Neural cell (in vitro differentiated cells): ENCODE measurements around the gene MCC. TPM values are rescaled to one million over a fixed set of nuclear protein-coding genes. Genes with fewer than 3 reads are reported as not detected.

Source experiments
- H2AFZ ChIP-seq: fragments of 200-600, 300-800 bp; sonication (generic), shearing (Covaris generic); 2 replicates; pipeline ENCODE4 v1.6.0; 2014; ENCODE audit warnings: low read depth, mild to moderate bottlenecking, antibody characterized with exemption, low read length, moderate library complexity
- H3F3A ChIP-seq: fragments of 200-600 bp; shearing (Covaris generic); 2 replicates; pipeline ENCODE4 v1.6.1; 2016; ENCODE audit warnings: mild to moderate bottlenecking, moderate library complexity, mixed read lengths, antibody characterized with exemption, low read length; ENCODE audit not compliant: insufficient read depth, poor library complexity, severe bottlenecking
- H3K27ac ChIP-seq: fragments of 200-600, 300-800 bp; sonication (generic), shearing (Covaris generic); 2 replicates; pipeline ENCODE4 v1.5.1; 2014; ENCODE audit warnings: mild to moderate bottlenecking, low read length, moderate library complexity
- H3K27me3 ChIP-seq: fragments of 300-800, 200-600 bp; sonication (generic), shearing (Covaris generic); 2 replicates; pipeline ENCODE4 v1.6.0; 2014; ENCODE audit warnings: mild to moderate bottlenecking, low read depth, low read length, moderate library complexity; ENCODE audit not compliant: insufficient read depth
- H3K36me3 ChIP-seq: fragments of 300-800, 200-600 bp; sonication (generic), shearing (Covaris generic); 2 replicates; pipeline ENCODE4 v1.5.1; 2014; ENCODE audit warnings: mild to moderate bottlenecking, antibody characterized with exemption, low read length, moderate library complexity; ENCODE audit not compliant: insufficient read depth
- H3K4me2 ChIP-seq: fragments of 300-800, 200-600 bp; sonication (generic), shearing (Covaris generic); 2 replicates; pipeline ENCODE4 v1.6.0; 2014; ENCODE audit warnings: mild to moderate bottlenecking, low read length
- H3K4me3 ChIP-seq: fragments of 300-800, 200-600 bp; sonication (generic), shearing (Covaris generic); 2 replicates; pipeline ENCODE4 v1.5.1; 2014; ENCODE audit warnings: mild to moderate bottlenecking, low read length, moderate library complexity
- H3K79me2 ChIP-seq: fragments of 200-600 bp; shearing (Covaris generic); replicated peaks from 2 replicates; pipeline ENCODE4 v1.6.0; 2014; ENCODE audit warnings: mild to moderate bottlenecking, low read length, moderate library complexity; ENCODE audit not compliant: insufficient read depth
- H3K9ac ChIP-seq: fragments of 300-800, 200-600 bp; sonication (generic), shearing (Covaris generic); 2 replicates; pipeline ENCODE4 v1.6.1; 2016; ENCODE audit warnings: mild to moderate bottlenecking, low read length, mixed read lengths
- H3K9me2 ChIP-seq: fragments of 200-600 bp; shearing (Covaris generic); 2 replicates; pipeline ENCODE4 v1.6.1; 2016; ENCODE audit warnings: mild to moderate bottlenecking, low read length, mixed read lengths; ENCODE audit not compliant: insufficient read depth
- H3K9me3 ChIP-seq: fragments of 200-600, 300-800 bp; sonication (generic), shearing (Covaris generic); 2 replicates; pipeline ENCODE4 v1.6.1; 2016; ENCODE audit warnings: mild to moderate bottlenecking, mixed run types, low read length, moderate library complexity, mixed read lengths
- H4K20me1 ChIP-seq: fragments of 200-600 bp; shearing (Covaris generic); 2 replicates; pipeline ENCODE4 v1.6.1; 2016; ENCODE audit warnings: mild to moderate bottlenecking, mixed run types; ENCODE audit not compliant: insufficient read depth
- CTCF ChIP-seq: fragments of 450-650 bp; IDR thresholded peaks from 2 replicates; pipeline ENCODE4 v1.5.1; 2014; ENCODE audit warnings: antibody characterized with exemption, mild to moderate bottlenecking, moderate library complexity; ENCODE audit not compliant: poor library complexity, severe bottlenecking
- EP300 ChIP-seq: fragments of 450-650 bp; conservative IDR thresholded peaks from 2 replicates; pipeline ENCODE4 v1.6.1; 2014; ENCODE audit warnings: antibody characterized with exemption, mild to moderate bottlenecking, moderate library complexity; ENCODE audit not compliant: poor library complexity, severe bottlenecking
- EZH2 ChIP-seq: fragments of 200-600, 300-800 bp; shearing (Covaris generic), sonication (generic); IDR thresholded peaks from 2 replicates; pipeline ENCODE4 v1.6.1; 2014; ENCODE audit warnings: antibody characterized with exemption, low read length, borderline replicate concordance, mild to moderate bottlenecking; ENCODE audit not compliant: insufficient read depth, poor library complexity, severe bottlenecking
- MXI1 ChIP-seq: fragments of 450-650 bp; conservative IDR thresholded peaks from 2 replicates; pipeline ENCODE4 v1.6.1; 2014; ENCODE audit warnings: antibody characterized with exemption, mild to moderate bottlenecking; ENCODE audit not compliant: poor library complexity, severe bottlenecking
- POLR2AphosphoS5 ChIP-seq: IDR thresholded peaks from 2 replicates; pipeline ENCODE4 v1.6.1; 2012
- RAD21 ChIP-seq: fragments of 450-650 bp; conservative IDR thresholded peaks from 2 replicates; pipeline ENCODE4 v1.6.1; 2014; ENCODE audit warnings: antibody characterized with exemption, mild to moderate bottlenecking, moderate library complexity
- REST ChIP-seq: IDR thresholded peaks from 2 replicates; pipeline ENCODE4 v1.6.1; 2012; ENCODE audit warnings: borderline replicate concordance
- SMC3 ChIP-seq: fragments of 450-650 bp; conservative IDR thresholded peaks from 2 replicates; pipeline ENCODE4 v1.6.1; 2014; ENCODE audit warnings: antibody characterized with exemption, mild to moderate bottlenecking, moderate library complexity; ENCODE audit not compliant: poor library complexity
- TAF1 ChIP-seq: IDR thresholded peaks from 2 replicates; pipeline ENCODE4 v1.6.1; 2012; ENCODE audit warnings: low read depth
- polyA plus RNA-seq: library from polyadenylated mRNA; depleted of rRNA; stranded (reverse); fragments of >200 nt; gene quantifications from 2 replicates; pipeline ENCODE4 v1.2.3, GENCODE V29; 2014

Gene MCC
- polyA plus RNA-seq, 1 donor from 2014 or later, result 2.2 TPM

GRCh38 chr5:113347572-113347971, 140.7 kb downstream of the MCC start:
- Histone ChIP-seq H3K27ac (no peak overlapping the region), H3K4me2 (no peak overlapping the region), H3K36me3 (no peaks in the 10 kb centered on the region), H3K4me3 (no peak overlapping the region), H3K9ac (no peak overlapping the region), H3K27me3 (no peaks in the 10 kb centered on the region), H3F3A (no peaks in the 10 kb centered on the region), H3K9me2 (no peaks in the 10 kb centered on the region), H3K9me3 (no peaks in the 10 kb centered on the region), H2AFZ (no peak overlapping the region), H3K79me2 (no peaks in the 10 kb centered on the region), H4K20me1 (no peaks in the 10 kb centered on the region)
- TF ChIP-seq EZH2 (no peak), CTCF (no peak), SMC3 (no peak), REST (no peak), RAD21 (no peak)

- Histone ChIP-seq H3K4me3 (no peak overlapping the region), H3K9me3 (no peaks in the 10 kb centered on the region), H3K36me3 (no peaks in the 10 kb centered on the region), H3F3A (no peaks in the 10 kb centered on the region), H2AFZ (no peak overlapping the region), H4K20me1 (no peaks in the 10 kb centered on the region), H3K4me2 (no peak overlapping the region), H3K79me2 (no peaks in the 10 kb centered on the region), H3K27ac (no peak overlapping the region), H3K9me2 (no peaks in the 10 kb centered on the region), H3K9ac (no peak overlapping the region), H3K27me3 (no peaks in the 10 kb centered on the region)
- TF ChIP-seq SMC3 (no peak), EZH2 (no peak), RAD21 (no peak), POLR2AphosphoS5 (no peak), REST (no peak), CTCF (no peak), MXI1 (no peak), TAF1 (no peak), EP300 (no peak)
Measured at GRCh38 chr5:113344973-113345940, 143.0 kb downstream of the MCC start.
